B cell (primary cell): ENCODE results near the gene WNT6.

Experiments
- EZH2 ChIP-seq: IDR thresholded peaks from 2 replicates; pipeline ENCODE4 v1.6.1; 2012; ENCODE audit warnings: borderline replicate concordance, low read depth, mild to moderate bottlenecking, moderate library complexity, low read length; ENCODE audit not compliant: insufficient read depth, poor library complexity, severe bottlenecking
- TF ChIP-seq, protein P1 (sequence below): fragments of 200-600 bp; IDR thresholded peaks from one replicate; pipeline ENCODE4 v1.8.0; 2022; ENCODE audit warnings: antibody characterized with exemption, mild to moderate bottlenecking

DNA sequence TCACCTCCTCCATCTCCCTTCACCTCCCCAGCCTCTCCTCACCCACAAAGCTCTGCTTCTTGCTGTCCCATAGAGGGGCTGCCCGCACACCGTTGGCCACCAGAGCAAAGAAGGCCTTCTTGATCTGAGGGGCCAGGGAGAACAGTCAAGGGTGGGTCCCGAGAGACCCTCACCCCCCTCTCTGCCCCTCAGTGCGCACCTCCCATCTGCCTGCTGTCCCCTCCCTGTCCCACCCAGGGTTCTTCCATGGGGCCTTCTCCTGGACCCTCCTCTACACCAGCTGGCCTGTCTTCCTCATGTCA lies 31.2 kb upstream of the WNT6 start:
- no peak for TF ChIP-seq EZH2
- TF ChIP-seq, protein P1, sequence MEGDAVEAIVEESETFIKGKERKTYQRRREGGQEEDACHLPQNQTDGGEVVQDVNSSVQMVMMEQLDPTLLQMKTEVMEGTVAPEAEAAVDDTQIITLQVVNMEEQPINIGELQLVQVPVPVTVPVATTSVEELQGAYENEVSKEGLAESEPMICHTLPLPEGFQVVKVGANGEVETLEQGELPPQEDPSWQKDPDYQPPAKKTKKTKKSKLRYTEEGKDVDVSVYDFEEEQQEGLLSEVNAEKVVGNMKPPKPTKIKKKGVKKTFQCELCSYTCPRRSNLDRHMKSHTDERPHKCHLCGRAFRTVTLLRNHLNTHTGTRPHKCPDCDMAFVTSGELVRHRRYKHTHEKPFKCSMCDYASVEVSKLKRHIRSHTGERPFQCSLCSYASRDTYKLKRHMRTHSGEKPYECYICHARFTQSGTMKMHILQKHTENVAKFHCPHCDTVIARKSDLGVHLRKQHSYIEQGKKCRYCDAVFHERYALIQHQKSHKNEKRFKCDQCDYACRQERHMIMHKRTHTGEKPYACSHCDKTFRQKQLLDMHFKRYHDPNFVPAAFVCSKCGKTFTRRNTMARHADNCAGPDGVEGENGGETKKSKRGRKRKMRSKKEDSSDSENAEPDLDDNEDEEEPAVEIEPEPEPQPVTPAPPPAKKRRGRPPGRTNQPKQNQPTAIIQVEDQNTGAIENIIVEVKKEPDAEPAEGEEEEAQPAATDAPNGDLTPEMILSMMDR = no peak
